Measurements from ENCODE around the gene PLAAT5. TPM values are rescaled to one million over a fixed set of nuclear protein-coding genes. Genes with fewer than 3 reads are reported as not detected.
"Not testable (repeated sequence)": the region's sequence is repeated elsewhere in the genome, so short reads cannot be mapped to it uniquely, and the experiment has no call there.

The PLAAT5 gene
- total RNA-seq, 1 donor from 2014 or later = not detected

DNA sequence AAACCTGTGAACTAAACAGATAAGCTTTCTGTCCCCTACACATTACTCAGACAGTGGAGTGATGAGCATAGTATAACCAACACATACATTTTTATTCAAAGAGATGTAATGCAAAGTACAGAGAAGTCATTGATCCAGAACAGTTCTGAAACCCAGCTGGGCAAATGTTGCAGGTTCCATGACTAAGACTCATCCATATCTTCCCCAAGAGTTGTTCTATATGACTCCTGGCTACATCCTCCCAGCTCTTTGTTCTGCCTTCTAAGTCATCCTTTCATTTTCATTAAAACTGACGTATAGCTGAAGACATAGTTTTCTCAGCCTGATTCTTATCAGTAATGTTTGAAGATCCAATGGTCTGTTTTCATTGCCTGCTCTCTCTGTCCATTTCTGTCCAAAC, 47.3 kb downstream of the PLAAT5 start:
- DNase-seq (ENCODE audit: low read depth) = no peak
- no peak for FAIRE-seq
- TF ChIP-seq, protein P1, sequence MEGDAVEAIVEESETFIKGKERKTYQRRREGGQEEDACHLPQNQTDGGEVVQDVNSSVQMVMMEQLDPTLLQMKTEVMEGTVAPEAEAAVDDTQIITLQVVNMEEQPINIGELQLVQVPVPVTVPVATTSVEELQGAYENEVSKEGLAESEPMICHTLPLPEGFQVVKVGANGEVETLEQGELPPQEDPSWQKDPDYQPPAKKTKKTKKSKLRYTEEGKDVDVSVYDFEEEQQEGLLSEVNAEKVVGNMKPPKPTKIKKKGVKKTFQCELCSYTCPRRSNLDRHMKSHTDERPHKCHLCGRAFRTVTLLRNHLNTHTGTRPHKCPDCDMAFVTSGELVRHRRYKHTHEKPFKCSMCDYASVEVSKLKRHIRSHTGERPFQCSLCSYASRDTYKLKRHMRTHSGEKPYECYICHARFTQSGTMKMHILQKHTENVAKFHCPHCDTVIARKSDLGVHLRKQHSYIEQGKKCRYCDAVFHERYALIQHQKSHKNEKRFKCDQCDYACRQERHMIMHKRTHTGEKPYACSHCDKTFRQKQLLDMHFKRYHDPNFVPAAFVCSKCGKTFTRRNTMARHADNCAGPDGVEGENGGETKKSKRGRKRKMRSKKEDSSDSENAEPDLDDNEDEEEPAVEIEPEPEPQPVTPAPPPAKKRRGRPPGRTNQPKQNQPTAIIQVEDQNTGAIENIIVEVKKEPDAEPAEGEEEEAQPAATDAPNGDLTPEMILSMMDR (IDR thresholded peaks at IDR 0.05; ENCODE audit: insufficient read depth, low read length, severe bottlenecking) = no peak

GRCh38 chr11:63435831-63436230, 55.1 kb downstream of the PLAAT5 start:
- DNase-seq (ENCODE audit: low read depth); H3K4me3 ChIP-seq (ENCODE audit: low read depth, low read length); H3K36me3 ChIP-seq (ENCODE audit: control insufficient read depth, insufficient read depth, low read length); FAIRE-seq; H3K27me3 ChIP-seq (ENCODE audit: control insufficient read depth, insufficient read depth, low read length): not testable (repeated sequence)

More for the DNA sequence above, 47.3 kb downstream of the PLAAT5 start:
- H3K27me3 ChIP-seq (ENCODE audit: control insufficient read depth, insufficient read depth, low read length) = no peaks in the 10 kb centered on the region
- no peak overlapping the region for H3K4me3 ChIP-seq (ENCODE audit: low read depth, low read length)
- H3K36me3 ChIP-seq (ENCODE audit: control insufficient read depth, insufficient read depth, low read length) = no peaks in the 10 kb centered on the region

DNA sequence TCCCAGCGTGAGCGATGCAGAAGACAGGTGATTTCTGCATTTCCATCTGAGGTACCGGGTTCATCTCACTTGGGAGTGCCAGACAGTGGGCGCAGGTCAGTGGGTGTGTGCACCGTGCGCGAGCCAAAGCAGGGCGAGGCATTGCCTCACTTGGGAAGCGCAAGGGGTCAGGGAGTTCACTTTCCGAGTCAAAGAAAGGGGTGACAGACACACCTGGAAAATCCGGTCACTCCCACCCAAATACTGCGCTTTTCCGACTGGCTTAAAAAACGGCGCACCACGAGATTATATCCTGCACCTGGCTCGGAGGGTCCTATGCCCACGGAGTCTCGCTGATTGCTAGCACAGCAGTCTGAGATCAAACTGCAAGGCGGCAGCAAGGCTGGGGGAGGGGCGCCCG, 55.6 kb downstream of the PLAAT5 start:
- not testable (repeated sequence) for H3K4me3 ChIP-seq (ENCODE audit: low read depth, low read length); DNase-seq (ENCODE audit: low read depth); FAIRE-seq; H3K36me3 ChIP-seq (ENCODE audit: control insufficient read depth, insufficient read depth, low read length); H3K27me3 ChIP-seq (ENCODE audit: control insufficient read depth, insufficient read depth, low read length)

GRCh38 chr11:63430731-63431130, 60.2 kb downstream of the PLAAT5 start:
- FAIRE-seq; H3K36me3 ChIP-seq (ENCODE audit: control insufficient read depth, insufficient read depth, low read length); H3K27me3 ChIP-seq (ENCODE audit: control insufficient read depth, insufficient read depth, low read length); DNase-seq (ENCODE audit: low read depth); H3K4me3 ChIP-seq (ENCODE audit: low read depth, low read length): not testable (repeated sequence)

DNA sequence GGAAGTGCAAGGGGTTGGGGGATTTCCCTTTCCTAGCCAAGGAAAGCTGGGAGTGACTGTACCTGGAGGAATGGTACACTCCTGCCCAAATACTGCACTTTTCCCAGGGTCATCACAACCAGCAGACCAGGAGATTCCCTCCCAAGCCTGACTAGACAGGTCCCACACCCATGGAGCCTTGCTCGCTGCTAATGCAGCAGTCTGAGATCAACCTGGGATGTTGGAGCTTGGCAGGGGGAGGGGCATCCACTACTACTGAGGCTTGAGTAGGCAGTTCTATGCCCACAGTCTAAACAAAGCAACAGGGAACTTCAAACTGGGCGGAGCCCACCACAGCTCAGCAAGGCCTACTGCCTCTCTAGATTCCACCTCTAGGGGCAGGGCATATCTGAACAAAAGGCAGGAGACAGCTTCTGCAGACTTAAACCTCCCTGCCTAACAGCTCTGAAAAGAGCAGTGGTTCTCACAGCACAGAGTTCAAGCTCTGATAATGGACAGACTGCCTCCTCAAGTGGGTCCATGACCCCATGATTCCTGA, 62.9 kb downstream of the PLAAT5 start:
- Histone ChIP-seq H3K4me3 (ENCODE audit: low read depth, low read length) (no peak overlapping the region), H3K27me3 (ENCODE audit: control insufficient read depth, insufficient read depth, low read length) (no peaks in the 10 kb centered on the region), H3K36me3 (ENCODE audit: control insufficient read depth, insufficient read depth, low read length) (no peaks in the 10 kb centered on the region)
- TF ChIP-seq, protein P1 (IDR thresholded peaks at IDR 0.05; ENCODE audit: insufficient read depth, low read length, severe bottlenecking) = no peak
- DNase-seq (ENCODE audit: low read depth) = peak; percentile 10
- FAIRE-seq = no peak

DNA sequence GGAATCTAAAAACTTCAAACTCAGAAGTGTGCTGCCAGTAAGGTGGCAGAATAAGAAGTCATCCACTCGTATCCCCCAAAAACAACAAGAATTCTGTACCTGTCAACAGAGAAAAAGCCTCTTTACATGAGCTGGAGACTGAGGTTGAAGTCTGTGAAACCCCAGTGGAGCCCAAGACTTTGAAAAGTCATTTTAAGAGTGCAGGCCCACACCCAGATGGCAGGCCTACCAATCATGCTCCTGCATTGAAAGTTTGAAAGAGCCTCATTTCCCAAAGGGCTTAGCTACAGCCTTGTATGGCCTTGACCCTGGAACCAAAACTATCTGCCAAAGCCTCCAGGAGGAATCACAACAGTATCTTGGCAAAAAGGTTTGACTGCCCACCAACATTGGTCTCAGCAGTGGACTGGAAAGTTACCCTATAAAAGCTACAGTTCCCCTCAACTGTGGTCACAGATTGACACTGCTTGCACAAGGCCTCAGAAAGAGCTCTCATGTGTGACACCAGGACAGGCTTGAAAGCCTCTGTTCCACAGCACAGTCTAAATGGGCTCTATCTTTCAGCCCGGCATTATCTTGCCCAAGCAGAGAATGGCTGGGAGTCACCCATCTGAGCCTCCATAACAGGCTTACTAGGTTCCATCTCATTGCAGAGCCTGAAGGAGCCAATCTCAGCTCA, 73.7 kb downstream of the PLAAT5 start:
- TF ChIP-seq, protein P1 (IDR thresholded peaks at IDR 0.05; ENCODE audit: insufficient read depth, low read length, severe bottlenecking) = no peak
- FAIRE-seq = no peak

More for the DNA sequence above, 73.7 kb downstream of the PLAAT5 start:
- no peaks in the 10 kb centered on the region for H3K27me3 ChIP-seq (ENCODE audit: control insufficient read depth, insufficient read depth, low read length)
- H3K36me3 ChIP-seq (ENCODE audit: control insufficient read depth, insufficient read depth, low read length) = no peaks in the 10 kb centered on the region
- H3K4me3 ChIP-seq (ENCODE audit: low read depth, low read length) = no peak overlapping the region
- DNase-seq (ENCODE audit: low read depth) = no peak

Other genes starting within 250 kb of the PLAAT5 start
- gene SLC22A25, start 247.6 kb downstream of the PLAAT5 start, total RNA-seq = not detected in 2 replicates
- not detected in 2 replicates for gene SLC22A9, start 121.4 kb downstream of the PLAAT5 start, total RNA-seq
- not detected in 2 replicates for gene LGALS12, start 14.9 kb upstream of the PLAAT5 start, total RNA-seq
- gene PLAAT4, start 45.6 kb upstream of the PLAAT5 start, total RNA-seq = 0.79 and 2.8 TPM in 2 replicates
- gene PLAAT2, start 72.2 kb upstream of the PLAAT5 start, total RNA-seq = 0.64 and 1.3 TPM in 2 replicates
- gene PLAAT3, start 123.3 kb upstream of the PLAAT5 start, total RNA-seq = 0.51 and 2.1 TPM in 2 replicates
- 63.7 and 81.0 TPM in 2 replicates for gene ATL3, start 180.2 kb upstream of the PLAAT5 start, total RNA-seq
- 29.0 and 38.5 TPM in 2 replicates for gene RTN3, start 190.3 kb upstream of the PLAAT5 start, total RNA-seq

All from bronchial epithelial cell (primary cell).